GM12892 (cell line): ENCODE measurements around the gene CHSY1.

Source experiments
- POLR2A ChIP-seq: IDR thresholded peaks from 2 replicates; pipeline ENCODE4 v1.6.1; 2011; ENCODE audit warnings: low read depth, low read length, control low read depth
- POLR2AphosphoS5 ChIP-seq: IDR thresholded peaks from 2 replicates; pipeline ENCODE4 v1.6.1; 2011; ENCODE audit warnings: low read depth, low read length, control low read depth

- TF ChIP-seq POLR2A (no peak), POLR2AphosphoS5 (no peak)
Observed at GRCh38 chr15:101178931-101179330, 72.9 kb downstream of the CHSY1 start.
